AML-193 (cell line): Measurements from ENCODE around the gene NPS.

ENCODE experiments used
- DNase-seq, 2 experiments: peaks; one replicate each; lab custom pipeline; 2025; lab: John Stamatoyannopoulos, UW

The NPS gene

GRCh38 chr10:127561647-127562046 lies 12.5 kb downstream of the NPS start:
- no peak for DNase-seq

DNA sequence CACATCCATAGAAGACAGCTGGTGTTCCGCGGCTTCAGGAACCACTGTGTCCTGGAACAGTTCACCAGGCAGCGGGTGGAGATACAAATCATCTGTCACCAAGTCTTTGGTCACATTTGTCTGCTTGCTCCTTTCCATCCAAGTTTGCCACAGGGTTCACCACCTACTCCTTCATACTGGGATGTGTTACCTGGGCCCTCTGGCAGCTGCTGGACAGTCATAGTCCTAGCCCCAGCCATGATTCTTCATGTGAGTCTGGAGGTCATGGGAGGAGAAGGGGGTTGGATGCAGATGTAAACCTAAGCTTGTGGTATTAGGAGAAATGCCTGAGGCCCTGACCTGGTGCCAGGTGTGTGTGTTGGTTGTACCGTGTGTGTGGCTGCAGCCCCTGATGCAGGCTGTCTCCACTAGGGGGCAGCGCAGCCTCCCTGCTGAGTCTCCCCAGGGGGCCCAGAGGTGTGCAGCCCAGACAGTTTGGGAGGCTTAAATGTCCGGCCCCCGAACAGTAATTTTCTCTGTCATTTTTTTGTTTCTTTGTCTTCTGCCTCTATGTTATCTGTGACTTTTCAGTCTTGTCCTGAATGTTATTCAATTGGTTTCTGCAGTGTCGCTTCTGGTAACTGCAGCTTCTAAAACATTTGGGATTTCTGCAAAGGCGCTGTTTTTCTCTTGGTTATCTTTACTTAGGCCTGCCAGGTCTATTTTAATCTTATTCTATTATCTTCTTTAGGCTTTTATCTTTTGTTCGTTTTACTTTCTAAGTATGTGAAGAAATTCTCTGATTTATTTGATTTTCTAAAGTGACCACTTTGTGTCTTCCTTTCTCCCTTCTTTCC lies 14.8 kb downstream of the NPS start:
- peak in 1 of 2 experiments; percentile 4 for DNase-seq

GRCh38 chr10:127564644-127565043 lies 15.5 kb downstream of the NPS start:
- DNase-seq: no peak

GRCh38 chr10:127565583-127565982 lies 16.5 kb downstream of the NPS start:
- no peak for DNase-seq

DNA sequence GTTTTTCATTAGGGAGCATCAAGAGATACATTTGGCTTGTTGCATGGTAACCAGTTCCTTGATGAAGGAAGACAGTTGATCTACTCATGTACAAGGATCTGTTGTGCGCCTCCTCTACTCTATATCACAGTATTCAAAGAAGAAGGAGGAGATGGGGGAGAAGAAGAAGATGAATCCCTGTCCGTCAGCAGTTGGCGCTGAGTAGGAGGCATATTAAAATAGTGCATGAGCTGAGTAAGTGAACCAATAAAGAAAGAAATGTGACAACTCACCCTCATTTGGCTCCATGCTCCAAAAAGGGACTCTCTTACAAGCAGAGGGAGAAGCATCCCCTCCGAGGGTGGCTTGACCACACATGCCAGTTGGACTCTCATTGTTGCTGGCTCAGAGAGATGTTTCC lies 20.1 kb downstream of the NPS start:
- DNase-seq: no peak

- DNase-seq: no peak
These were observed 20.9 kb downstream of the NPS start for GRCh38 chr10:127570036-127570435.

- DNase-seq: no peak
These were observed 22.3 kb downstream of the NPS start for GRCh38 chr10:127571386-127571785.

DNA sequence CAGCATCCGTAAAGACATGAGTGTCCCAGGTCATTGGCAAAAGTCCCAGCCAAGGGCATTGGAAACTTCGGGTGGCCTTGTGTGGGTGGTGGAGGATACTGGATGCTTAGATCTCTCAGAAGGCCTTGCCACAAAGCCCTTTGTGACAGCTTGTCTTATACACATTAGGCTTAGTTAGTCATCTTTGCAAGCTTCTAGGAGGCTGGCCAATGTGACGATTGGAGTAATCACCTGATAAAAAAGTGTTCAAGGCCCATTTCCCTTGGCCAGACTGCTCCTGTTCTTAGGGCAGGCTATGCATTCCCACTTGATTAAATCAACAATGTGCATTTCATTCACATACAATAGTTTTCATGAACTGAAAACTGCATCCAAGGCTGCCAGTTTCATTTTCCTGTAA lies 26.9 kb downstream of the NPS start:
- no peak for DNase-seq

GRCh38 chr10:127576740-127577161 lies 27.6 kb downstream of the NPS start:
- DNase-seq: no peak

GRCh38 chr10:127577376-127578258 lies 28.5 kb downstream of the NPS start:
- no peak for DNase-seq

GRCh38 chr10:127578259-127578960 lies 29.3 kb downstream of the NPS start:
- no peak for DNase-seq

GRCh38 chr10:127578961-127579305 lies 29.8 kb downstream of the NPS start:
- DNase-seq: no peak

DNA sequence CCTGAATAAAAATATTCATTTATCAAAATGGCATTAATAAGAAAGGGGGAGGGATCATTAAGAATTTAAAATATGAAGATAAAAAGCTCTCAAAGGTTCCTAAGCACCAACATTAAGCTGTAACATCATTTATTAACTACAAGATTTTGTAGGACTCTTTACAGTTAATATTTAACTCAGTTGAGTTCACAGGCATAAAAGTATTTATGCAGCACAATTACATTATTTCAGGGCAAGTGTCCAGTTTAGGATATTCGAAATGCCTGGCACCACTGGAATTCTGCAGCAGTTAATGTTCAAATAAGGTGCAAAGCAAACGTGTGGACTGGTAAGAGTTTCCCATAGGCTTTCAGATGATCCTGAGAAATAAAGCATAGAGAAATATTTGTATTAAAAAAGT lies 30.5 kb downstream of the NPS start:
- DNase-seq: no peak

DNA sequence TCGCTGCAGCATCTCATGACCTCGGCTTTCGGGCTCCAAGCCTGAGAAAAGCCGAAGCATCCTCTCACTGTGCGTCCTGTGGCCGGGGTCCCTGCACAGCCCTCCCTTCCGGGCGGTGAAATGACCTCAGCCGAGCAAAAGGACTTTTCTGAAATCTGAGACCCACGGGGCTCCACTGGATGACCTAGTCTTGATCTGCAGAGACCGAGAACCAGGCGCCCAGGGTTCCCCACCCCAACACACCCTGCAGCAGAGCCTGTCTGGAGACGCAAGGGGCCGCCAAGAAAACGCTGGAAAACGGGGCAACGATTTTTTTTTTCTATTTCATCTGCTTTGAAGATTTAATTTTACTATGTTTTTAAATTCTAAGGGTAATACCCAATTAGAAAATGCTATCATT lies 31.7 kb downstream of the NPS start:
- no peak for DNase-seq

DNA sequence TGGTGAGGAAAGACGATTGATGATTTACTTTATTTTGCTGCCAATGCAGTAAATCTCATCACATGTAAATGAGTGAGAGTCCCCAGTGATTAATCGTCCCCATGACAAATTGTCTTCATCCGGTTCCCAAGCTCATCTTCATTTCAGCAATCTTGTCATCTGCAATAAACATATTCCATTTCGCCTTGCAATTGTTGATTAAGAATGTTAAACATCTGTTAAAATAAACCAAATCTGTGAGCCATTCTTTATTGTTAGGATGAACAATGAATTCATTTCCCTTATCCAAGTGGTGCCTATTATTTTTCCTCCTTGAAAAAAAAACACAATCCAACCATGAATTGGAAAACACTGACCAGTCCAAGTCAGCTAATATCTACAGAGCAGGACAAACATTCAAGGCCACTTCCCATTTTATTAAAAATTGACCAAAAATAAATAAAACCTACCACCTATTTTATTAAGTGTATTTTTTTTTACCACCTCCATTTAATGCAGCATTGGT lies 36.5 kb downstream of the NPS start:
- DNase-seq: no peak

DNA sequence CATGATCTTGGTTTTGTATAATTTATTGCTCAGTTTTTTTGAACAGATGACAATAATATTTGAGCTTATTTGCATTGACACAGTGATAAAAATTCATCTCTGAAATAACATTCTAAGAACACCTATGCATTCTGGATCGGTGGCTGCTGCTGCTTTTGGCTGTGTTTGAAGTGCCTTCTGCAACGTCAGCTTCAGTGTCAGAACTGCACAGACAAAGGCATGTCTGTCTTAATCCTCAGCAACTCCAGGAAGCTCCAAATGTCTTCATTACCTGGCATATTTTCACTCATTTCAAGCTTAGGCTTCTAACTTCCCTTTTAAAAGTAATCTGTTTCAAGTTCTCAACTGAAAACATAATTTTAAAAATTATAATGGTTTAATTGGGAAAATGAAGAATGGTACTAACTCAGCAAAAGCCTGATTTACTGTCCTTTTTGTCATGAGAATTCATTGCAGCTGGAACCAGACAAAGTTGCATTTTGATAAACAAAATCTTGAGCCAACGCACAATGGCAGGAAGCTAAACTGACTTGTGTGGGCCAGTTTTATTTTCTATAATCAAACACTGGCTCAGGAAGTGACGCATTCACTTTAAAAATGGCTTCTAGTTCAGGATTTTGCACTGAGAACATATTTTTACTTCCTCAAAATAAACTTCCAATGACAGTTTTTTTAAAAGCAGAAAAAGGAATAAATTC lies 38.7 kb downstream of the NPS start:
- DNase-seq: no peak

- no peak for DNase-seq
These were observed 43.5 kb downstream of the NPS start for GRCh38 chr10:127592586-127592985.

DNA sequence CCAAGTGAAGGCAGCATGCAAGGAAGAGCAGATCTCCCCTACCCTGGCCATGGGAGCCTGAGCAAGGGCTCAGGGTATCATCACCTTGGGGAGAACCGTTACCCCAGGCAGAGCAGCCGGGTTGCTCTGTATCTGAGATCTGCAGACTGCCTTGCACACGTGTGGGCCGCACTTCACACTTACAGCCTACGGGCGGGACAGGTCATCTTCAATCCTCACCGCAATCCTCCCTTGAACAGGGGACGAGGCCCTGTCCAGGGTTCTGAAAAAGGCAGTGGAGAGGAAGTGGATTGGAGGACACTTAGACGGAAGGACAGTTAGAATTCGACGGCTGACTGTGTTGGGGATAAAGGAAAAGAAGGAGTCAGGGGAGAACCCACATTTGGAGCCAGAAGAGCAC lies 51.4 kb downstream of the NPS start:
- DNase-seq: no peak
